SK-N-MC (cell line): Measurements from ENCODE around the gene SH3GL2.

ENCODE experiments used
- DNase-seq: peaks from one replicate; pipeline ENCODE4 v3.0.0-alpha.2; 2011; ENCODE audit warnings: low read depth, low spot score
- H3K27ac ChIP-seq: fragments of 200-600 bp; sonication (generic); 2 replicates; pipeline ENCODE4 v1.5.1; 2016; ENCODE audit warnings: mixed run types
- H3K36me3 ChIP-seq: fragments of 200-600 bp; sonication (generic); 2 replicates; pipeline ENCODE4 v1.6.1; 2017; ENCODE audit warnings: antibody characterized with exemption, low read length, mixed read lengths; ENCODE audit not compliant: insufficient read depth
- H3K4me3 ChIP-seq: fragments of 200-600 bp; sonication (generic); 2 replicates; pipeline ENCODE4 v1.5.1; 2016
- H3K9ac ChIP-seq: fragments of 200-600 bp; sonication (generic); 2 replicates; pipeline ENCODE4 v1.8.0; 2017; ENCODE audit warnings: mixed run types, mixed read lengths; ENCODE audit not compliant: insufficient read length
- H3K9me3 ChIP-seq: fragments of 200-600 bp; sonication (generic); 2 replicates; pipeline ENCODE4 v1.6.1; 2017; ENCODE audit warnings: low read depth, mild to moderate bottlenecking, antibody characterized with exemption, low read length, moderate library complexity, mixed read lengths
- EZH2 ChIP-seq: fragments of 200-600 bp; sonication (generic); IDR thresholded peaks from one replicate; pipeline ENCODE4 v1.6.1; 2017; ENCODE audit warnings: antibody characterized with exemption
- FOXP2 ChIP-seq: optimal IDR thresholded peaks from 2 replicates; pipeline ENCODE3; 2011; ENCODE audit warnings: mild to moderate bottlenecking, moderate library complexity; ENCODE audit not compliant: insufficient read depth; ENCODE audit errors: extremely low read length, control extremely low read depth
- POLR2AphosphoS5 ChIP-seq: IDR thresholded peaks from 2 replicates; pipeline ENCODE4 v1.6.1; 2012; ENCODE audit warnings: mild to moderate bottlenecking, low read depth, low read length, borderline replicate concordance

The SH3GL2 gene

GRCh38 chr9:17656889-17657288 is 78.0 kb downstream of the SH3GL2 start:
- no peak overlapping the region for H3K27ac ChIP-seq
- TF ChIP-seq POLR2AphosphoS5 (no peak), FOXP2 (no peak), EZH2 (no peak)
- H3K36me3 ChIP-seq = no peaks in the 10 kb centered on the region
- no peak overlapping the region for H3K9ac ChIP-seq
- no peak for DNase-seq
- H3K9me3 ChIP-seq = no peaks in the 10 kb centered on the region
- H3K4me3 ChIP-seq = no peak overlapping the region

- TF ChIP-seq EZH2 (no peak), FOXP2 (no peak)
- Histone ChIP-seq H3K4me3 (no peak overlapping the region), H3K9ac (no peak overlapping the region), H3K36me3 (no peaks in the 10 kb centered on the region), H3K9me3 (no peaks in the 10 kb centered on the region), H3K27ac (no peak overlapping the region)
- no peak for DNase-seq
Measured at GRCh38 chr9:17658237-17658636, 79.4 kb downstream of the SH3GL2 start.

GRCh38 chr9:17660158-17660557 is 81.3 kb downstream of the SH3GL2 start:
- Histone ChIP-seq H3K9ac (no peak overlapping the region), H3K4me3 (no peak overlapping the region), H3K36me3 (no peaks in the 10 kb centered on the region), H3K9me3 (no peaks in the 10 kb centered on the region), H3K27ac (no peak overlapping the region)
- TF ChIP-seq POLR2AphosphoS5 (no peak), EZH2 (no peak), FOXP2 (no peak)
- no peak for DNase-seq

- Histone ChIP-seq H3K9me3 (no peaks in the 10 kb centered on the region), H3K27ac (no peak overlapping the region), H3K9ac (no peak overlapping the region), H3K36me3 (no peaks in the 10 kb centered on the region), H3K4me3 (no peak overlapping the region)
- DNase-seq = no peak
- TF ChIP-seq EZH2 (no peak), POLR2AphosphoS5 (no peak), FOXP2 (no peak)
Measured at GRCh38 chr9:17665450-17665849, 86.6 kb downstream of the SH3GL2 start.

GRCh38 chr9:17669206-17669605 is 90.3 kb downstream of the SH3GL2 start:
- Histone ChIP-seq H3K9ac (no peak overlapping the region), H3K9me3 (no peaks in the 10 kb centered on the region), H3K4me3 (no peak overlapping the region), H3K27ac (no peak overlapping the region), H3K36me3 (no peaks in the 10 kb centered on the region)
- no peak for DNase-seq
- no peak for TF ChIP-seq POLR2AphosphoS5
- TF ChIP-seq FOXP2 = no peak
- TF ChIP-seq EZH2 = no peak

GRCh38 chr9:17682684-17683083 is 103.8 kb downstream of the SH3GL2 start:
- no peak for DNase-seq
- Histone ChIP-seq H3K9me3 (no peaks in the 10 kb centered on the region), H3K36me3 (no peaks in the 10 kb centered on the region), H3K4me3 (no peak overlapping the region), H3K9ac (no peak overlapping the region), H3K27ac (no peak overlapping the region)
- TF ChIP-seq EZH2 (no peak), FOXP2 (no peak), POLR2AphosphoS5 (no peak)

- Histone ChIP-seq H3K4me3 (no peak overlapping the region), H3K9me3 (no peaks in the 10 kb centered on the region), H3K36me3 (no peaks in the 10 kb centered on the region), H3K9ac (no peak overlapping the region), H3K27ac (no peak overlapping the region)
- TF ChIP-seq FOXP2 (no peak), POLR2AphosphoS5 (no peak), EZH2 (no peak)
- DNase-seq = no peak
Measured at GRCh38 chr9:17688834-17689233, 110.0 kb downstream of the SH3GL2 start.

GRCh38 chr9:17694336-17694735 is 115.5 kb downstream of the SH3GL2 start:
- Histone ChIP-seq H3K4me3 (no peak overlapping the region), H3K9ac (no peak overlapping the region)

GRCh38 chr9:17695482-17695881 is 116.6 kb downstream of the SH3GL2 start:
- Histone ChIP-seq H3K9me3 (no peaks in the 10 kb centered on the region), H3K4me3 (no peak overlapping the region), H3K36me3 (no peaks in the 10 kb centered on the region), H3K9ac (no peak overlapping the region), H3K27ac (no peak overlapping the region)
- DNase-seq = no peak
- no peak for TF ChIP-seq POLR2AphosphoS5
- TF ChIP-seq EZH2 = no peak
- no peak for TF ChIP-seq FOXP2

More at GRCh38 chr9:17694336-17694735, 115.5 kb downstream of the SH3GL2 start:
- Histone ChIP-seq H3K9me3 (no peaks in the 10 kb centered on the region), H3K36me3 (no peaks in the 10 kb centered on the region), H3K27ac (no peak overlapping the region)
- no peak for DNase-seq
- TF ChIP-seq EZH2 (no peak), FOXP2 (no peak), POLR2AphosphoS5 (no peak)

GRCh38 chr9:17699615-17700330 is 120.9 kb downstream of the SH3GL2 start:
- Histone ChIP-seq H3K27ac (no peak overlapping the region), H3K9ac (no peak overlapping the region), H3K4me3 (no peak overlapping the region), H3K9me3 (no peaks in the 10 kb centered on the region), H3K36me3 (no peaks in the 10 kb centered on the region)
- no peak for DNase-seq
- TF ChIP-seq POLR2AphosphoS5 (no peak), EZH2 (no peak), FOXP2 (no peak)
